HepG2 (cell line): ENCODE data around the gene BRK1.

Experiments used
- AFF4 ChIP-seq: sonication (generic); formaldehyde crosslinking; IDR thresholded peaks from 2 replicates; pipeline ENCODE4 v1.4.0; 2020; ENCODE audit warnings: missing genetic modification reagents
- CHCHD3 ChIP-seq: sonication (generic); formaldehyde crosslinking; IDR thresholded peaks from 2 replicates; pipeline ENCODE4 v1.8.0; 2022; ENCODE audit warnings: mild to moderate bottlenecking, missing genetic modification reagents, moderate library complexity
- DPF2 ChIP-seq: sonication (generic); formaldehyde crosslinking; IDR thresholded peaks from 2 replicates; pipeline ENCODE4 v1.4.0; 2020; ENCODE audit warnings: mild to moderate bottlenecking, low read depth, missing genetic modification reagents, borderline replicate concordance
- FOXM1 ChIP-seq: sonication (generic); formaldehyde crosslinking; IDR thresholded peaks from 2 replicates; pipeline ENCODE4 v1.5.0; 2020; ENCODE audit warnings: missing genetic modification reagents
- JUND ChIP-seq: sonication (generic); formaldehyde crosslinking; IDR thresholded peaks from 2 replicates; pipeline ENCODE4 v1.8.0; 2022; ENCODE audit warnings: mild to moderate bottlenecking, missing genetic modification reagents
- PAF1 ChIP-seq: IDR thresholded peaks from 2 replicates; pipeline ENCODE4 v1.6.1; 2016; ENCODE audit warnings: missing genetic modification reagents, missing compliant biosample characterization
- SETDB1 ChIP-seq: sonication (generic); formaldehyde crosslinking; IDR thresholded peaks from 2 replicates; pipeline ENCODE4 v1.5.1; 2020; ENCODE audit warnings: missing genetic modification reagents, mild to moderate bottlenecking, borderline replicate concordance
- SMAD9 ChIP-seq: sonication (generic); formaldehyde crosslinking; IDR thresholded peaks from 2 replicates; pipeline ENCODE4 v1.5.1; 2020; ENCODE audit warnings: mild to moderate bottlenecking, missing genetic modification reagents
- SMC3 ChIP-seq: IDR thresholded peaks from 2 replicates; pipeline ENCODE4 v1.6.1; 2011; ENCODE audit warnings: low read length, improper control_type of control experiment
- TARDBP ChIP-seq: sonication (generic); formaldehyde crosslinking; IDR thresholded peaks from 2 replicates; pipeline ENCODE4 v1.8.0; 2022; ENCODE audit warnings: mild to moderate bottlenecking, missing genetic modification reagents
- ZNF556 ChIP-seq: sonication (generic); formaldehyde crosslinking; IDR thresholded peaks from 2 replicates; pipeline ENCODE4 v1.4.0; 2020; ENCODE audit warnings: mild to moderate bottlenecking, missing genetic modification reagents, borderline replicate concordance
- ZSCAN22 ChIP-seq: sonication (generic); formaldehyde crosslinking; IDR thresholded peaks from 2 replicates; pipeline ENCODE4 v1.4.0; 2020; ENCODE audit warnings: mild to moderate bottlenecking, missing genetic modification reagents
- TF ChIP-seq, protein P1 (sequence below): sonication (generic); formaldehyde crosslinking; IDR thresholded peaks from 2 replicates; pipeline ENCODE4 v1.5.0; 2020; ENCODE audit warnings: mild to moderate bottlenecking, missing genetic modification reagents, moderate library complexity

GRCh38 chr3:10115326-10116137, at the start of gene BRK1:
- TF ChIP-seq FOXM1 (CRISPR knock-in tag) = peak; percentile 72; the same call in 1 of the 2 replicates
- no peak for TF ChIP-seq CHCHD3
- TF ChIP-seq JUND (CRISPR knock-in tag) = no peak
- TF ChIP-seq, protein P1, sequence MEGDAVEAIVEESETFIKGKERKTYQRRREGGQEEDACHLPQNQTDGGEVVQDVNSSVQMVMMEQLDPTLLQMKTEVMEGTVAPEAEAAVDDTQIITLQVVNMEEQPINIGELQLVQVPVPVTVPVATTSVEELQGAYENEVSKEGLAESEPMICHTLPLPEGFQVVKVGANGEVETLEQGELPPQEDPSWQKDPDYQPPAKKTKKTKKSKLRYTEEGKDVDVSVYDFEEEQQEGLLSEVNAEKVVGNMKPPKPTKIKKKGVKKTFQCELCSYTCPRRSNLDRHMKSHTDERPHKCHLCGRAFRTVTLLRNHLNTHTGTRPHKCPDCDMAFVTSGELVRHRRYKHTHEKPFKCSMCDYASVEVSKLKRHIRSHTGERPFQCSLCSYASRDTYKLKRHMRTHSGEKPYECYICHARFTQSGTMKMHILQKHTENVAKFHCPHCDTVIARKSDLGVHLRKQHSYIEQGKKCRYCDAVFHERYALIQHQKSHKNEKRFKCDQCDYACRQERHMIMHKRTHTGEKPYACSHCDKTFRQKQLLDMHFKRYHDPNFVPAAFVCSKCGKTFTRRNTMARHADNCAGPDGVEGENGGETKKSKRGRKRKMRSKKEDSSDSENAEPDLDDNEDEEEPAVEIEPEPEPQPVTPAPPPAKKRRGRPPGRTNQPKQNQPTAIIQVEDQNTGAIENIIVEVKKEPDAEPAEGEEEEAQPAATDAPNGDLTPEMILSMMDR (CRISPR knock-in tag) = no peak
- no peak for TF ChIP-seq PAF1 (CRISPR knock-in tag)
- TF ChIP-seq AFF4 = no peak
- no peak for TF ChIP-seq ZSCAN22
- TF ChIP-seq SMAD9 (CRISPR knock-in tag) = peak; percentile 36; the same call in 1 of the 2 replicates
- no peak for TF ChIP-seq DPF2 (CRISPR knock-in tag)
- TF ChIP-seq SMC3 = no peak
- TF ChIP-seq SETDB1 (CRISPR knock-in tag) = no peak
- peak; percentile 11; the same call in 1 of the 2 replicates for TF ChIP-seq TARDBP (CRISPR knock-in tag)
- TF ChIP-seq ZNF556 (CRISPR knock-in tag) = no peak
